HG02642 (cell line): Measurements from ENCODE around the gene PSMD11.
A peak's percentile ranks its signal among the peaks of the same experiment; 100 is the strongest.
"Not testable (repeated sequence)": the region's sequence is repeated elsewhere in the genome, so short reads cannot be mapped to it uniquely, and the experiment has no call there.

ENCODE experiments used
- ATAC-seq: cut with Tn5 transposase; IDR thresholded peaks from one replicate; pipeline ENCODE4 v1.9.1; 2021; ENCODE audit warnings: mild to moderate bottlenecking; ENCODE audit not compliant: unreplicated experiment, poor library complexity

The PSMD11 gene

GRCh38 chr17:32444301-32445073 lies at the start of gene PSMD11:
TSS of gene PSMD11 (plus strand) at chr17:32444510. CDS start at chr17:32444524, 14 bp downstream.
- ATAC-seq = peak; percentile 94

- ATAC-seq = no peak
Measured at GRCh38 chr17:32396343-32396742, 48.0 kb upstream of the PSMD11 start.

GRCh38 chr17:32398946-32399345 lies 45.4 kb upstream of the PSMD11 start:
- no peak for ATAC-seq

- ATAC-seq = not testable (repeated sequence)
Measured at GRCh38 chr17:32410085-32410484, 34.2 kb upstream of the PSMD11 start.

GRCh38 chr17:32426894-32427293 lies 17.4 kb upstream of the PSMD11 start:
- no peak for ATAC-seq

GRCh38 chr17:32429598-32429997 lies 14.7 kb upstream of the PSMD11 start:
- ATAC-seq = no peak

- no peak for ATAC-seq
Measured at GRCh38 chr17:32440722-32441121, 3.6 kb upstream of the PSMD11 start.

- no peak for ATAC-seq
Measured at GRCh38 chr17:32441886-32442285, 2.4 kb upstream of the PSMD11 start.

GRCh38 chr17:32443827-32444300 lies 446 bp upstream of the PSMD11 start:
- ATAC-seq = no peak

- peak; percentile 7 for ATAC-seq
Measured at GRCh38 chr17:32445074-32445415, 735 bp downstream of the PSMD11 start.

- no peak for ATAC-seq
Measured at GRCh38 chr17:32445497-32445896, 1.2 kb downstream of the PSMD11 start.

GRCh38 chr17:32445971-32446370 lies 1.7 kb downstream of the PSMD11 start:
- no peak for ATAC-seq

GRCh38 chr17:32446949-32447348 lies 2.6 kb downstream of the PSMD11 start:
- ATAC-seq = no peak

GRCh38 chr17:32449963-32450362 lies 5.7 kb downstream of the PSMD11 start:
- ATAC-seq = no peak

- not testable (repeated sequence) for ATAC-seq
Measured at GRCh38 chr17:32450379-32450778, 6.1 kb downstream of the PSMD11 start.

GRCh38 chr17:32451879-32452278 lies 7.6 kb downstream of the PSMD11 start:
- ATAC-seq = no peak

GRCh38 chr17:32452281-32452680 lies 8.0 kb downstream of the PSMD11 start:
- no peak for ATAC-seq

- ATAC-seq = no peak
Measured at GRCh38 chr17:32453370-32453769, 9.1 kb downstream of the PSMD11 start.

- ATAC-seq = no peak
Measured at GRCh38 chr17:32458371-32458770, 14.1 kb downstream of the PSMD11 start.

GRCh38 chr17:32460054-32460453 lies 15.7 kb downstream of the PSMD11 start:
- ATAC-seq = no peak

- no peak for ATAC-seq
Measured at GRCh38 chr17:32461498-32461852, 17.2 kb downstream of the PSMD11 start.

GRCh38 chr17:32461853-32462617 lies 17.7 kb downstream of the PSMD11 start:
- no peak for ATAC-seq
